Esophagus muscularis mucosa (tissue), 4 donors: ENCODE data around the gene PTGER2.

Experiments
- CTCF ChIP-seq, 3 experiments: fragments of 200-600 bp in 2 of 3; fragments of 450-650 bp in 1 of 3; sonication (generic) in 2 of 3; IDR thresholded peaks; one replicate each; pipeline ENCODE4 v1.5.1; 2017 to 2019; ENCODE audit warnings: antibody characterized with exemption in 3 of 3, mild to moderate bottlenecking in 2 of 3, moderate library complexity in 1 of 3
- EP300 ChIP-seq: sonication (generic); formaldehyde crosslinking; IDR thresholded peaks from one replicate; pipeline ENCODE4 v1.6.1; 2017; ENCODE audit warnings: antibody characterized with exemption
- POLR2A ChIP-seq: fragments of 450-650 bp; IDR thresholded peaks from one replicate; pipeline ENCODE4 v1.6.1; 2017; ENCODE audit warnings: antibody characterized with exemption, moderate library complexity, mild to moderate bottlenecking, low read depth
- POLR2AphosphoS5 ChIP-seq, 2 donors: sonication (generic); formaldehyde crosslinking; IDR thresholded peaks; one replicate each; pipeline ENCODE4 v1.6.1; 2017; ENCODE audit warnings: antibody characterized with exemption in 2 of 2

- no peak for TF ChIP-seq POLR2A
- TF ChIP-seq CTCF (IDR thresholded peaks at IDR 0.05), result no peak
- TF ChIP-seq EP300, result no peak
- no peak for TF ChIP-seq POLR2AphosphoS5 (IDR thresholded peaks at IDR 0.05)
These were observed 40.9 kb downstream of the PTGER2 start for GRCh38 chr14:52355016-52355431.
